ENCODE data around the gene COA1.
"Not testable (repeated sequence)": the region's sequence is repeated elsewhere in the genome, so short reads cannot be mapped to it uniquely, and the experiment has no call there.

Gene COA1

DNA sequence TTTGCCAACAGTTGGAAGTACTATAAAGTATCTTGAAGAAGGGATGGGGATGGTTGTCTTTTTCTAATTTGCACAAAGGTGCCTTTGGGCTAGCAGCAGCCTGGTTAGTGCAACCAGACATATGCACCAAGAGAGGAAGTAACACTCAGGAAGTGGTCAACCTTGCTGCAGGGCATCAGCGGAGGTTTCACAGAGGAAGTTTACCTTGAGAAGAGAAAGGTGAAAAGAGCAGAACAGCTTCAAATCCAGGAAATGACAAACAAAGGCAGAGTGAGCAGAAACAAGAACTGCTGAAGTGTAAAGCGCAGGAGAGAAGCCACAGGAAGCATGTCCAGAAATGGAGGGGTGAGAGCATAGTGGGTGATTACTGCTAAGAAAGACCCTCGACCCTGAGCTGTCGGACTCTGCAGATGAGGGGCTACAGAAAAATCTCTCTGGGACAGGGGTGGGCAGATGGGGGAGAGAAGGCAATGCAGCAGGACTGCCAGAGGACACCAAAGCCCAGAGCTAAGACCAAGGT is 79.5 kb downstream of the COA1 start:
- peak; percentile 64 for DNase-seq

DNA sequence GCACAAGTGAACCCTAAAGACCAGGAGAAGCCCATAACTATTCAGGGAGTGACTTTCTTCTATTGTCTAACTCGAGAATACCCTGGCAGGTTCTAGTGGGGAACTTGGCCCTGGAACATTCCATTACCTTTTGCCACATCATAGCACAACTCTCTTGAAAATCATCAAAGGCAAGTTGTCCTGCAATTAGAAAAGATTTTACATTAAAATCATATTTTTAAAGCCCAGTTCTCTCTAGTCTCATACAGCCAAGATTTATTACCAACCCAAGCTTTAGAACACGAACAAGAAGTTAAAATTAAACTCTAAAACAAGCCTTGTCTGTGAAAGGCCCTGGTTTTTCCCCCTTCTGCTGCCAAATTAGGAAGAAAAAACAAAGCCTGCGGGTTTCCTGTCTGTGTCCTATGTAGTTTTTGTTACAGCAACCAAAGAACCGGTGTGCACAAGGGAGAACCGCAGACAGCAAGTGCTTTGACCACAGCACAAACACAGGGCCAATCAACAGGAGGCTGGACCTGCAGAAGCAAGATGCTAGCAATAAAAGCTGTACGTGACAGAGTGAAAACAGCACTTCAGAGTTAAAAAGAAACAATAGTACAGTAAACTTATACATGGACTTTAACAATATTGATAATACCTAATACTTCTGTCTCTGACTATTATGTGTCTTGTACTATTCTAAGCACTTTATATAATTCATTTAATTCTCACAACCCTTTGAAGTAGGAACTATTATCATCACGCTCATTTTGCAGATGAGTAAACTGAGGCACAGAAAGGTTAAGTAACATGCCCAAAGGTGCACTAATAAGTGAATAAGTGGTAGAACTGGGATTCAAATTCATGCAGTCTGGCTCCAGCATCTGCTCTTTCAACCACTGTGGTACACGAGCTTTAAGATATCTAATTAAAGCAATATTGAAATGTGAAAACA is 80.6 kb downstream of the COA1 start:
- peak; percentile 74 for DNase-seq

DNA sequence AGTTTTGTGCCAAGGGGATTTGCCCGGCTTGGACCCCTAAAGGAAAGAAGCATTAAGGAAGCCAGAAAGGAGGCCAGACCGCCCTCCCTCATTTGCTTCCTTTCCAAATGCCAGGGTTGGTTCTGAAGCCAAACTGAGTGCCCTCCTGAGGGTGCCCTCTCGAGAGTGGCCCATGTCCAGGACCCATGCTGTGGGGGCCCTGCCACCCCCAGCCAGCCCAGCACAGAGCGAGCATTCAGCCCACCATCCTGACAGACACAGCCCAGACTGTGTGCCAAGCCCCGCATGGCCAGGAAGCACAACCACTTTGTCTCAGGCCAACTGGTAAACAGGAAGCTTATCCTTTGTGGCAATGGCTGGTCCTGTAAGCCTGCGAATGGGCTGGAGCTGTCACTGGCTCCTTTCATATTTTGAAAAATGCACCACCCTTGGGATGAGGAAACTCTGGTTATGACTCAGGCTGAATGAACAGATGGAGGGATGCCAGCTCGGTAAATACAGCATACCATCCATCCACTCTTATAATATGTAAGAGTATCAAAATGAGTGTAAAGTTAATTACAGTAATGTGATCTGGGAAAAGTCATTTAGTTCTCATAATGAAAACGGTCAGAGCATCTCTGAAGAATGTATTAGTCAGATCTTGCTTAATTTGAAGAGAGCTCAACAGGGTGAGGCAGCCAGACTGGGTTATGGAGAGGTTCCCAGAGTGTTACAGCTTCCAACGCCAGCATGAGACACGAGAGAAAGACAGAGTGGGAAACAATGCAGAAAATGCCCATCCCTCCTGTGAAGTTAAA is 81.5 kb downstream of the COA1 start:
- peak; percentile 44 for DNase-seq

GRCh38 chr7:43647339-43647672 is 82.0 kb downstream of the COA1 start:
- no peak for DNase-seq

- DNase-seq = no peak
Measured at GRCh38 chr7:43646603-43647338, 82.6 kb downstream of the COA1 start.

DNA sequence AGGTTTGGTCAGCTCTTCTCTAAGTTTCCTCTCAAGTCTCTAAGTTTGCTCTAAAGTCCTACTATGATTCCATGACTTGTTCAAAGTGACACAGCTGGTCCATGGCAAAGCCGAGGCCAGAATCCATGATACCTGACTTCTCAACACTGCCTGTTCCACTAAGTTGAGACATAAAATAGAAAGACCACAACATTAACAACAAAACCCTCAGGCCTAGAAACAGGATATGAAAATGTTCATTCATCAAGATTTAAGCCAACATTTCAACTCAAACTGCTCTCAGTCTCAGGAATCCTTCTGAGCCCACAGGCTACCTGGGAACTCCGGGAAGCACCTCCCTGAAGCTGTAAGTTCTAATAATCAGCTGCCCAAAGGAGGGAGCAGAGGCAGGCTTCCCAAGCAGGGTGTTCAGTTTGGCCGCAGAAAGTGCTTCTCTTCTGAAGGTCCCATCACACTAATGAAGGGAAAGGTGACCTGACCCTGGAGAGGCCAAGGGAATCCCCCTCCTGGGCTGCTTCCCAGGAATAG is 83.6 kb downstream of the COA1 start:
- DNase-seq = no peak

DNA sequence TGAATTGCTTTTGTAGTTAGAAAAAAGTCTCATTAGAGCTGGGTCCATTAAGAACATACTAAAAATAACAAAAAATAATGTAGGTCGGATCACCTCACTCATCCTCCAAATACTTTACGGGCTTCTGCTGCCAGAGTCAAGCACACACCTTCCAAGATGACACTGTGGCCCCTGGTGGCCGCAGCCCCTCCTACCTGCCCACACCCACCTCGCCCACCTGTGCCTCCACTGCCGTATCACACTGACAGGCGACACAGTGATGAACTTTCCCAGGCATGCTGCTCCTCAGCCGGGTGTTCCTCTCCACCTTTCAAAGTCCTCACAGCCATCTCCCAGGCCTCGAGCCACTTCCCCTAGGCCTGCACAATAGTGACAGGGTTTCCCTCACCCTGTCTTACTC is 85.5 kb downstream of the COA1 start:
- no peak for DNase-seq

DNA sequence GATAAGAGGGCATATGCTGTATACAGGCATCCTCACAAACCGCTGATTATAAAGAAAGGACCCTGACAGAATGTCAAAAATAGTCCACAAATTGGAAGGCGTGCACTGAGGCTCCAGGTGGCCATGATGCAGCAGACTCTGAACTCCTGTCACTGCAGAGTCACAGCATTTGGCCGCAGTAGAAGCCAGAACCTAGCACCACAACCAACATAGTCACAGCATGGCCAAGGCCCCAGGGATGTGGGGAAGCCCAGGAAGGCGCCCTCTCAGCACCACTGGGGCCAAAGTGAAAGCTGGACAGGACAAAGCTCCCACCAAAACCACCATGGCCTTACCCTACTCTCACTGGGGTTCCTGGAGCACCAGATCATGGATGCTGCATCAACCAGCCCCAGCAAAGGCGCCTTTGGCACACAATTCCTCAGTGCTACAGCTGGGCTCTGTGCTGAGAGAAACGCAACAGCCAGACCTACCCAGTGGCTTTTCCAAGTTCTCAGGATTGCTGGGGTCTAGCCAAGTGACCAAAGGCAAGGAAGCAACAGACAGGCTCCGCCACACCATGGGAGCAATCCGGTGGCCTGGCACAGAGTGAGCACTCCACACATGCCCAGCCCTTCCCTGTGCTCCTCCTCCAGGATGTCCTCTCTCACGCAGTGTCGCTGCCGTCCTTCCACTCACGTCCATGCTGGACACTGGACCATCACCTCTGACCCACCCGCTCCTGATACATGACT is 86.3 kb downstream of the COA1 start:
- no peak for DNase-seq

DNA sequence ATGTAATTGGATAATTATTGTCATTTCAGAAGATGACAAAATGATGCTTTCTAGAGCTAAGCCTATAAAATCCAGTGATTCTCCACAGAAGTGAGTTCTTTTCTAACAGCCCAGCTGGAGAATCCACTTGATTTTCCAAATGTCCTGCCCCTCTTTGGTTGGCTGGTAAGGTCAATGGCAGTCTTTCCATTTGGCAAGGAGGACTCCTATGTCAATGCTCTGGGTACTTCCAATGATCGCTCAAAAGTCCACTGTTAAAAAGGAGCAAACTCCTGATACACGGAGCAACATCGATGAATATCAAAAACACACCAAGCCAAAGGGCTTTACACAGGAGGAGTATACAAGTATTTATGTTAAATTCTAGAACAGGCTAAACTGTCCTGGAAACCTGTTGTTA is 88.6 kb downstream of the COA1 start:
- no peak for DNase-seq

- no peak for DNase-seq
Measured at GRCh38 chr7:43639858-43640491, 89.3 kb downstream of the COA1 start.

GRCh38 chr7:43637114-43637806 is 92.1 kb downstream of the COA1 start:
- DNase-seq = no peak

DNA sequence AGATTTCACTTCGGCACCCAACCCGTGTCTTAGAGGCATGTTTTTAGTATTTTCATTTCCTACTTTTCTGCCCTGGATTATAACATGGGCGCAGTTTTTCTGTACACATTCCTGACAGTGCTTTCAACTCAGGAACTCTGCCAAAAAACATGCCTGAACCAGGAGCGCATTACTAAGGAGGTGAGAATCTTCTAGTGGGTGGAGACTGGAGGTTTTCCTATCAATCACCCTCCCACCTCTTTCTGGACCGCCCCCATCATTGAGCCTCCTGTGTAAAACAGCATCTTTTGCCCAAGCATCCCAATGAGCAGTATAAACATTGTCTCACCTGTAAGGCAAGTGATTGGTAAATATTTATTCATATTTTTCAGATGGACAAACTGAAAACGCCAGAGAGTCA is 93.2 kb downstream of the COA1 start:
- DNase-seq = no peak

DNA sequence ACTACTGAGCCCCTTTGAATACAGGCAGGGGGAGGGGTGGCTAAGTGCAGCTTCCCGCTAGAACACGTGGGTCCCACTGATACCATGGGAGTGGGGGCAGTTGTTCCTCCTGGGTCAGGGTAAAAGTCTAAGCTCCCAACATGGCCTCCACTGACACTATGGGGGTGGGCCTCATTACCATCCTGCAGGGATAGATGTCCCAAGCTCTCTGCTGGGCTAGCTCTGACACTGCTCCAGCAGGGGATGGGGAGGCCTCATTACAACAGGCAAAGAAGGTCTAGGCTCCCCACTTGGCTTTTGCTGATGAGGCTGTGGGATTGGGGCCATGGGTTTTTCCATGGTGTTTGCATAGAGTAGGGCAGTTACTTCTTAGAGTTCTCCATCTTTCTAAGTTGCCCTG is 94.9 kb downstream of the COA1 start:
- DNase-seq = no peak

DNA sequence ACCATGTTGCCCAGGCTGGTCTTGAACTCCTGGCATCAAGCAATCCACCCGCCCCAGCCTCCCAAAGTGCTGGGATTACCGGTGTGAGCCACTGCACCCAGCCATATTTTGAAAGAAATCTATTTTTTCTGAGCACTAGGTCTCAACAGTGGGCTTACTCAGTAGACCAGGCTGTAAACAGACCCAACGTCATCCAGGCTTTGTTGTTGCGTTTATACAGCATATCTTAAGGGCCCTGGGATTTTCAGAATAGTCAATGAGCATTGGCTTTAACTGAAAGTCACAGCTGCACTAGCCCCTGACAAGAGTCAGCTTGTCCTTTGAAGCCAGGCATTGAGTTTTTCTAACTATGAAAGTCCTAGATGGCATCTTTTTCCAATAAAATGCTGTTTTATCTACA is 96.6 kb downstream of the COA1 start:
- no peak for DNase-seq

- DNase-seq = no peak
Measured at GRCh38 chr7:43631559-43631958, 97.8 kb downstream of the COA1 start.

DNA sequence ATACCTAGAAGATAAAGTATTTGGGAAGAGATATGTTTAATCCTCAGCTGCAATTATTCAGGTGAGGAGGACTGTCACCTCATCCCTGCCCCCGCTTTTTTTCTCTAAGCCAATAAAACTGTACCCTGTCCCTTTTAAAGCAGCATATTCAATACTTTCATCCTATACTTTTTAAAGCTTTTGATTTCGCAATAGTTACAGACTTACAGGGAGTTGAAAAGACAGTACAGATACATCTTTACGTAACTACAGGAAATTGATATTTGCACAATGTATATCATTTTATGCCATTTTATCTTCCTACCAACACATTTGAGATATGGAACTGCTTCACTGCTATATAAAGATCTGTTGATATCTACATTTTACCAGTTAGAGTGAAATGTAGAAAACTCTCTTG is 98.8 kb downstream of the COA1 start:
- no peak for DNase-seq

GRCh38 chr7:43629857-43630256 is 99.5 kb downstream of the COA1 start:
- DNase-seq = no peak

GRCh38 chr7:43628431-43628830 is 100.9 kb downstream of the COA1 start:
- DNase-seq = no peak

DNA sequence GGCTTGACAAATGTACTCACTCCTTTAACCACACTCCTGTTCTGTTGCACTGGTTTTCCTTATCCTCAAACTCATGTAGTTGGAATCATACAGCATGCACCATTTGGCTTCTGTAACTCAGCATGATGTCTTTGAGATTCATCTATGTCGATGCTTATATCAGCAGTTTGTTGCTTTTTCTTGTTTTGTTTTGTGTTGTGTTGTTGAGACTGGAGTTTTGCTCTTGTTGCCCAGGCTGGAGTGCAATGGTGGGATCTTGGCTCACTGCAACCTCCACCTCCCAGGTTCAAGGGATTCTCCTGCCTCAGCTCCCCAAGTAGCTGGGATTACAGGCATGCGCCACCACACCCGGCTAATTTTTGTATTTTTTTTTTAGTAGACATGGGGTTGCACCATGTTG is 101.5 kb downstream of the COA1 start:
- not testable (repeated sequence) for DNase-seq

GRCh38 chr7:43626695-43627094 is 102.6 kb downstream of the COA1 start:
- no peak for DNase-seq

- no peak for DNase-seq
Measured at GRCh38 chr7:43625980-43626379, 103.3 kb downstream of the COA1 start.

All from effector CD4-positive, alpha-beta T cell (primary cell).